Neural progenitor cell (in vitro differentiated cells): ENCODE measurements around the gene PSG1. TPM values are rescaled to one million over a fixed set of nuclear protein-coding genes. Genes with fewer than 3 reads are reported as not detected.
"Not testable (repeated sequence)": the region's sequence is repeated elsewhere in the genome, so short reads cannot be mapped to it uniquely, and the experiment has no call there.

ENCODE experiments used
- DNase-seq: peaks from one replicate; pipeline ENCODE4 v3.0.0-alpha.2; 2016; ENCODE audit warnings: low spot score
- H2AFZ ChIP-seq: fragments of 200-600 bp; sonication (generic); replicated peaks from 2 replicates; pipeline ENCODE4 v1.6.1; 2016; ENCODE audit warnings: antibody characterized with exemption
- H3F3A ChIP-seq: fragments of 200-600 bp; sonication (generic); 2 replicates; pipeline ENCODE4 v1.6.1; 2016; ENCODE audit warnings: antibody characterized with exemption, low read depth
- H3K27ac ChIP-seq: fragments of 200-600 bp; sonication (generic); 2 replicates; pipeline ENCODE4 v1.5.1; 2016; ENCODE audit warnings: mild to moderate bottlenecking
- H3K27me3 ChIP-seq: fragments of 200-600 bp; sonication (generic); 2 replicates; pipeline ENCODE4 v1.6.1; 2016; ENCODE audit warnings: mild to moderate bottlenecking, moderate library complexity
- H3K36me3 ChIP-seq: fragments of 200-600 bp; sonication (generic); 2 replicates; pipeline ENCODE4 v1.5.1; 2016
- H3K4me1 ChIP-seq: fragments of 200-600 bp; sonication (generic); 2 replicates; pipeline ENCODE4 v1.6.1; 2016; ENCODE audit warnings: mixed run types
- H3K4me2 ChIP-seq: fragments of 200-600 bp; sonication (generic); 2 replicates; pipeline ENCODE4 v1.6.1; 2016
- H3K4me3 ChIP-seq: fragments of 200-600 bp; sonication (generic); 2 replicates; pipeline ENCODE4 v1.5.1; 2016
- H3K79me2 ChIP-seq: fragments of 200-600 bp; sonication (generic); 2 replicates; pipeline ENCODE4 v1.6.1; 2016; ENCODE audit warnings: low read depth
- H3K9ac ChIP-seq: fragments of 200-600 bp; sonication (generic); 2 replicates; pipeline ENCODE4 v1.6.1; 2016
- H3K9me3 ChIP-seq: fragments of 200-600 bp; sonication (generic); 2 replicates; pipeline ENCODE4 v1.5.1; 2016; ENCODE audit warnings: low read depth
- H4K20me1 ChIP-seq: fragments of 200-600 bp; sonication (generic); 2 replicates; pipeline ENCODE4 v1.6.1; 2016; ENCODE audit warnings: low read depth
- H3K27ac Mint-ChIP-seq: 3 replicates; pipeline ENCODE4 v1.8.0; 2021; ENCODE audit warnings: mixed read lengths
- H3K27me3 Mint-ChIP-seq: 2 replicates; pipeline ENCODE4 v1.8.0; 2022; ENCODE audit warnings: low read depth, mild to moderate bottlenecking, inconsistent platforms, moderate library complexity, mixed read lengths; ENCODE audit not compliant: insufficient read depth
- H3K36me3 Mint-ChIP-seq: 3 replicates; pipeline ENCODE4 v1.8.0; 2021; ENCODE audit warnings: mixed read lengths
- H3K4me1 Mint-ChIP-seq: 3 replicates; pipeline ENCODE4 v1.8.0; 2021; ENCODE audit warnings: mixed read lengths
- H3K4me3 Mint-ChIP-seq: 3 replicates; pipeline ENCODE4 v1.8.0; 2021; ENCODE audit warnings: mild to moderate bottlenecking, moderate library complexity, mixed read lengths
- H3K9me3 Mint-ChIP-seq: 3 replicates; pipeline ENCODE4 v1.8.0; 2020; ENCODE audit warnings: mixed read lengths
- EZH2 ChIP-seq: fragments of 200-600 bp; sonication (generic); IDR thresholded peaks from 2 replicates; pipeline ENCODE4 v1.6.1; 2017; ENCODE audit warnings: antibody characterized with exemption, mild to moderate bottlenecking, moderate library complexity
- EZH2phosphoT487 ChIP-seq: fragments of 200-600 bp; sonication (generic); IDR thresholded peaks from 2 replicates; pipeline ENCODE4 v1.6.1; 2017; ENCODE audit warnings: antibody characterized with exemption
- total RNA-seq: library from RNA; depleted of rRNA; stranded (reverse); fragments of >200 nt; gene quantifications from 2 replicates; pipeline ENCODE4 v1.2.3, GENCODE V29; 2015; ENCODE audit warnings: low replicate concordance
- TF ChIP-seq, protein P1 (sequence below): fragments of 200-600 bp; sonication (generic); IDR thresholded peaks from 2 replicates; pipeline ENCODE4 v1.5.1; 2017; ENCODE audit warnings: antibody characterized with exemption, mild to moderate bottlenecking

PSG1 gene
- total RNA-seq, 1 donor from 2014 or later, result not detected

DNA sequence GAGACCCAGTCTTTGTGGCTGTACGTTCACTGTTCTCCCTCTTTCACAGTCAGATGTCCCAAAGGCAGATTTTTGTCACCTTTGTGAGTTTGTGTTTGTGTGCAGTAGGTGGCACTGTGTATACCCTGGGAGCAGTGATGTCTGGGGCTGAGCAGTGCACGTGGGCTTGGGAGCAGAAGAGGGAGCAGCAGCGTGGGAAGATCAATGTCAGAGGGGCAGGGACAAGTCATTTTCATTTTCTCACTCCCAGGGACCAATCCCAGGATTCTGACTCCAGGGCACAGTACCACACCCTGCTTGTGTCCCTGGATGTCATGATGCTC, 40.2 kb upstream of the PSG1 start:
- Mint-ChIP-seq H3K27me3 (peaks cover 2% of the 10 kb centered on the region), H3K36me3 (no peaks in the 10 kb centered on the region), H3K27ac (no peak overlapping the region), H3K4me3 (no peak overlapping the region), H3K9me3 (peaks cover 40% of the 10 kb centered on the region), H3K4me1 (no peaks in the 10 kb centered on the region)
- TF ChIP-seq EZH2phosphoT487 (no peak), EZH2 (no peak)
- TF ChIP-seq, protein P1, sequence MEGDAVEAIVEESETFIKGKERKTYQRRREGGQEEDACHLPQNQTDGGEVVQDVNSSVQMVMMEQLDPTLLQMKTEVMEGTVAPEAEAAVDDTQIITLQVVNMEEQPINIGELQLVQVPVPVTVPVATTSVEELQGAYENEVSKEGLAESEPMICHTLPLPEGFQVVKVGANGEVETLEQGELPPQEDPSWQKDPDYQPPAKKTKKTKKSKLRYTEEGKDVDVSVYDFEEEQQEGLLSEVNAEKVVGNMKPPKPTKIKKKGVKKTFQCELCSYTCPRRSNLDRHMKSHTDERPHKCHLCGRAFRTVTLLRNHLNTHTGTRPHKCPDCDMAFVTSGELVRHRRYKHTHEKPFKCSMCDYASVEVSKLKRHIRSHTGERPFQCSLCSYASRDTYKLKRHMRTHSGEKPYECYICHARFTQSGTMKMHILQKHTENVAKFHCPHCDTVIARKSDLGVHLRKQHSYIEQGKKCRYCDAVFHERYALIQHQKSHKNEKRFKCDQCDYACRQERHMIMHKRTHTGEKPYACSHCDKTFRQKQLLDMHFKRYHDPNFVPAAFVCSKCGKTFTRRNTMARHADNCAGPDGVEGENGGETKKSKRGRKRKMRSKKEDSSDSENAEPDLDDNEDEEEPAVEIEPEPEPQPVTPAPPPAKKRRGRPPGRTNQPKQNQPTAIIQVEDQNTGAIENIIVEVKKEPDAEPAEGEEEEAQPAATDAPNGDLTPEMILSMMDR, result no peak
- no peaks in the 10 kb centered on the region for H3K9me3 ChIP-seq
- no peak overlapping the region for H2AFZ ChIP-seq
- H3K36me3 ChIP-seq, result no peaks in the 10 kb centered on the region
- no peak overlapping the region for H3K9ac ChIP-seq
- no peaks in the 10 kb centered on the region for H3F3A ChIP-seq
- H3K4me3 ChIP-seq, result no peak overlapping the region
- no peak for DNase-seq
- H3K27ac ChIP-seq, result no peak overlapping the region
- H3K79me2 ChIP-seq, result no peaks in the 10 kb centered on the region
- no peaks in the 10 kb centered on the region for H4K20me1 ChIP-seq
- no peaks in the 10 kb centered on the region for H3K4me1 ChIP-seq
- H3K4me2 ChIP-seq, result no peak overlapping the region
- H3K27me3 ChIP-seq, result no peaks in the 10 kb centered on the region

DNA sequence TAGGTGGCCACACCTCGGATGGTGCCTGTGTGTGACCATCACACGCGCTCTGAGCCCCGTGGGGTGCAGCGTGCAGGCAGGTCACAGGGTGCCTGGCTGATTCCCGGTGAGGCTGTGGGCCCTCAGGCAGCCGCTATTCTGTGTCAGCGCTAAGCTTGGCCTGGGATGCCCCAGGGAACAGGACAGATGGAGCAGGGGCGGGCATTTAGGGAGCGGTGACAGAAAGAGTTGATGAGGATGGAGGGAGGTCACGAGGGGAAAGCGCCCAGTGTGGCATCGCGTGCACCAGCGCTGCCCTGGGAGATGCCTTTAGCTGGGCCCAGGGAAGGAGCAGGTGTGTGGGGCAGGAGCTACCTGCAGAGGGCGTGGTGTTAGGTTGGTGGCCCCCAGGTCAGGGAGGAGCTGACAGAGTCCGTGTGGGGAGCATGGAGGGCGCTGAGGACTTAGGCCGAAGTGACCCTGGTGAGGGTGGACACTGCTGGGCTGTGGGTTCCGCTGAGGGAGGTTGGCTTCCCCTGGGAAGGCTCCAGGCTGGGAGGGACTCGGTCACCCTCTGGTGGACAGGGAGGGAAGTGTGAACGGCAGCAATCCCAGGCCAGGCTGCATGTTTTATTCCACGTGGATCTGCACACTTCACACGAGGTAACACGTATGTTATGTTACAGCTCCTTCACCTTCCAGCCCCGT, 39.7 kb upstream of the PSG1 start:
- not testable (repeated sequence) for H3K9ac ChIP-seq, H3F3A ChIP-seq, H3K27ac ChIP-seq, H3K4me3 Mint-ChIP-seq, H3K4me1 ChIP-seq, H3K79me2 ChIP-seq, H3K9me3 ChIP-seq, H3K4me1 Mint-ChIP-seq, H3K27me3 Mint-ChIP-seq, H4K20me1 ChIP-seq, H3K36me3 Mint-ChIP-seq, H3K4me3 ChIP-seq, H3K4me2 ChIP-seq, H2AFZ ChIP-seq, H3K27me3 ChIP-seq, H3K27ac Mint-ChIP-seq, H3K36me3 ChIP-seq, DNase-seq
- peaks cover 41% of the 10 kb centered on the region for H3K9me3 Mint-ChIP-seq

DNA sequence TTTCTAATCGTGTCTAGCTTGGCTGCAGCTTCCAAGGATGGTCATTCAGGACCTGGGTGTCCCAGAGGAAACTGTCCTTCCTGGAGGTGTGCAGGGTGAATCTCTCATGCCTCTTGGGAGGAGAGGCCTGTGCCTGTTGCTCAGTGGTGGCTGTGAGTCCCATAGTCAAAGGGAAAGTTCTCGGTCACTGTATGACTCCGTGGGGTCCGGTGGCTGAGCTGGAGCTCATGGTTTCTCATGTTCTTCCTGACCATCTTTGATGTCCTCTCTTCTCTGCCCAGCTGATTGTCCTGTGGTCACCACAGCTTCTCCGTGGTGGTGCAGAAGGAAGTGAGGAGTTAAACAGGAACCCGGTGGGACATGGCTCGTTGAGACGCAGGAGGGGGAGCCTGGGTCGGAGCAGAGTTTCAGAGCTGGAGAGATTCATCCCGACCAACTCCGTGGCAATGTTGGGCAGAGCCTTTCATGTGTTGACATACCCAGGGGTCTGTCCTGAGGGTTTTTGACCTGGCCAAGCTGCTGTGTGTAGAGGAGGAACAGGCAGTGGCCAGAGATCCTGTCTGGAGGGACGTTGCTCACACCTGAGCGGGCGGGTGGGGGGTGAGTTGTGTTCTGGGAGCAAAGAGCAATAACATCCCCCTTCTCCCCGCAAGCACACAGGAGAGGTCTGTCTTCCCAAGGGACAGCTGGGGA, 39.0 kb upstream of the PSG1 start:
- H3K27ac ChIP-seq, H3K36me3 ChIP-seq, DNase-seq, H3K27me3 Mint-ChIP-seq, H4K20me1 ChIP-seq, H3F3A ChIP-seq, H3K4me3 Mint-ChIP-seq, H3K27me3 ChIP-seq, H3K27ac Mint-ChIP-seq, H3K4me2 ChIP-seq, H3K79me2 ChIP-seq, H3K4me3 ChIP-seq, H3K4me1 Mint-ChIP-seq, H3K36me3 Mint-ChIP-seq, H3K9me3 ChIP-seq, H2AFZ ChIP-seq, H3K4me1 ChIP-seq, H3K9ac ChIP-seq: not testable (repeated sequence)
- peaks cover 46% of the 10 kb centered on the region for H3K9me3 Mint-ChIP-seq

DNA sequence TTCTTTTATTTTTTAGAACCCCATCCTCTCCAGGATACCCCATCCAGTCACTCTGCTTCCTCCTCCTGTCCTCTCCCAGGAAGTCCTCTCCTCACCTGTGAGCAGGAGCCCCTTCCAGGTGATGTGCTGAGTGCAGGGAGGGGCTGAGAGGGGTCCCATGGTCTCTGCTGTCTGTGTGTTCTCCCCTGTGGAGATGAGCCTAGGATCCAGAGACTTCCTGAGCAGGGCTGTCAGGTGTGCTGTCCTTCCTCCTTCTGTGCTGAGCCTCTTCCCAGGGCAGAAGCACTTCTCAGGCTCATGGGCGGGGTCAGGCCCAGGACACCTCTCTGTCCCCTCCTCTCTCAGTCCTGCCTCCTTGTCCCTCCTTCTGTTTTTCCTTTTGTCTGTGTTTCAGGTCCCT, 38.1 kb upstream of the PSG1 start, which contains the start of gene PSG6:
TSS of gene PSG6 (minus strand) at position 261 of the 400 bp plus-strand sequence. CDS start at position 159, 102 bp downstream.
- not testable (repeated sequence) for H3K27me3 Mint-ChIP-seq, H3K79me2 ChIP-seq, H3K4me1 Mint-ChIP-seq, H3K4me3 Mint-ChIP-seq, H3K4me3 ChIP-seq, H3K27ac Mint-ChIP-seq, H3K9me3 ChIP-seq, DNase-seq, H4K20me1 ChIP-seq, H3K4me1 ChIP-seq, H3K36me3 Mint-ChIP-seq, H3K27me3 ChIP-seq, H3K27ac ChIP-seq, H3K4me2 ChIP-seq, H3K36me3 ChIP-seq, H3F3A ChIP-seq, H2AFZ ChIP-seq, H3K9ac ChIP-seq
- H3K9me3 Mint-ChIP-seq, result peaks cover 51% of the 10 kb centered on the region

DNA sequence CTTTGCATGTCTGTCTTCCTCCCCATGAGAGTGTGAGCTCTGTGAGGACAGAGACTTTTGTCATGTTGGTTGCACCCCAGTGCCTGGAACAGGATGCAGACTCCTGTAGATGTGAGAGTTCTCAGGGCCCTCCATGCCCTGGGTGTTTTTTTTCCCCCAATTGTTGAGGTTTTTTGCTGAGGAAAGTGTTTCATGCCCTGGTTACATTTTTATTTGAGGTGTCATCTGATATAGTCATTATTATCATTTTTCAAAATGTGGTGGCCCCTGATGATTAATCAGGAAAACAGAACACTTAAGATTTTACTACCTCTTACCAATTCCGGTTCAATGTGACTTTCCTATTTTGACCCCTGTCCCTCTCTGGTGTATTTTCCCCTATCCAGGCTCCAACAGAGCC, 37.4 kb upstream of the PSG1 start:
- not testable (repeated sequence) for H3K4me2 ChIP-seq, H3K9me3 ChIP-seq, H3K27me3 ChIP-seq, H3K27ac ChIP-seq, H3K4me3 Mint-ChIP-seq, H3F3A ChIP-seq, H3K9ac ChIP-seq, H3K4me1 Mint-ChIP-seq, H3K27me3 Mint-ChIP-seq, H3K36me3 ChIP-seq, H3K79me2 ChIP-seq, H3K36me3 Mint-ChIP-seq, H4K20me1 ChIP-seq, H3K27ac Mint-ChIP-seq, H3K4me1 ChIP-seq, DNase-seq, H3K4me3 ChIP-seq, H2AFZ ChIP-seq
- H3K9me3 Mint-ChIP-seq, result peaks cover 53% of the 10 kb centered on the region

DNA sequence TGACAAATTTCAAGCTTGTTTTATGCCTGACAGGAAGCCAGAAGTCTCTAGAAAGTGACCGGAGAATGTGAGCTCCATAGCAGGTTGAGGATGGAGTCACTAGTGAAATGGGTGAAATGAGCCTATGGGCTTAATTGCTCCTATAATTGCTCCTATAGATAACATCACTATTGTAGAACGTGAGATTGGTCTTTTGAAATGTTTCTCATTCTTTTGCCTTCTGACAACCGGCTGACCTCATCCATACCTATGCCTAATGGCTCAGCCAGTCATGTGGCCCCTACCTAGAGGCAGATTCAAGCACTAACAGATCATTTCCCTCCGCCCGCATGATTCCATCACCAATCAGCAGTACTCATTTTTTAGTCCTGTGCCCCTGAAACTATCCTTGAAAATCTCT, 34.0 kb upstream of the PSG1 start:
- not testable (repeated sequence) for H3K4me2 ChIP-seq, H3K36me3 ChIP-seq, H4K20me1 ChIP-seq, H3K4me3 Mint-ChIP-seq, H3K4me1 ChIP-seq, H2AFZ ChIP-seq, H3K4me1 Mint-ChIP-seq, H3K27me3 ChIP-seq, H3K27me3 Mint-ChIP-seq, H3K4me3 ChIP-seq, H3K9me3 ChIP-seq, H3K79me2 ChIP-seq, H3K9ac ChIP-seq, H3K36me3 Mint-ChIP-seq, DNase-seq, H3K27ac Mint-ChIP-seq, H3F3A ChIP-seq, H3K27ac ChIP-seq
- peaks cover 62% of the 10 kb centered on the region for H3K9me3 Mint-ChIP-seq

DNA sequence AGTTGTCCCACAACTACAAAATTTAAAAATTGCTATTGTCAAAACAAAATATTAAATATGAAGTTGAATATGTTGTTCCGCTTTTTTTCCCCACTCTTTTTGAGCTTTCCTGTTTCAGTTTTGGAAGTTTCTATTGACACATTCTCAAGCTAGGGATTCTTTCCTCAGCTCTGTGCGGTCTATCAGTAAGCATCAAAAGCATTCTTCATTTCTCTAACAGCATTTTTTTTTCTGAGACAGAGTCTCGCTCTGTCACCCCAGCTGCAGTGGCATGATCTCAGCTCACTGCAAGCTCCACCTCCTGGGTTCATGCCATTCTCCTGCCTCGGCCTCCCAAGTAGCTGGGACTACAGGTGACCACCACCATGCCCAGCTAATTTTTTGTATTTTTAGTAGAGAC, 33.4 kb upstream of the PSG1 start:
- not testable (repeated sequence) for H4K20me1 ChIP-seq, H3K27ac ChIP-seq, H3F3A ChIP-seq, H3K27me3 ChIP-seq, H2AFZ ChIP-seq, DNase-seq, H3K4me1 Mint-ChIP-seq, H3K4me1 ChIP-seq, H3K27ac Mint-ChIP-seq, H3K36me3 Mint-ChIP-seq, H3K4me3 ChIP-seq, H3K9ac ChIP-seq, H3K36me3 ChIP-seq, H3K27me3 Mint-ChIP-seq, H3K79me2 ChIP-seq, H3K4me3 Mint-ChIP-seq, H3K9me3 ChIP-seq, H3K4me2 ChIP-seq
- peaks cover 57% of the 10 kb centered on the region for H3K9me3 Mint-ChIP-seq
